IMR-90 (cell line): ENCODE results near the gene CERS1. TPM values are rescaled to one million over a fixed set of nuclear protein-coding genes. Genes with fewer than 3 reads are reported as not detected.

ENCODE experiments used
- ATAC-seq: fragments of 200-7000 bp; cut with Tn5 transposase; 2 replicates; pipeline ENCODE4 v1.9.1; 2020; ENCODE audit warnings: low read depth, mild to moderate bottlenecking, moderate library complexity
- BruUV-seq: library from RNA; stranded (reverse); fragments of 400-500 nt; replicated peaks from 2 replicates; lab custom pipeline; 2021; lab: Mats Ljungman, UMichigan
- CTCF ChIA-PET: fragments of 300-600 bp; formaldehyde crosslinking; extraction: SDS; loops from one replicate; lab custom pipeline; 2021; ENCODE audit warnings: antibody characterized with exemption; lab: Yijun Ruan, JAX
- POLR2A ChIA-PET: fragments of 300-600 bp; sonication (Branson Sonifier 250); formaldehyde crosslinking; loops from one replicate; lab custom pipeline; 2022; ENCODE audit warnings: antibody characterized with exemption; ENCODE audit not compliant: unreplicated experiment; lab: Charles Lee
- DNase-seq: peaks from one replicate; pipeline ENCODE4 v3.0.0; 2013
- H2AFZ ChIP-seq: replicated peaks from 2 replicates; pipeline ENCODE3; 2013; ENCODE audit warnings: low read length, mild to moderate bottlenecking; ENCODE audit not compliant: poor library complexity
- H2AK5ac ChIP-seq: 2 replicates; pipeline ENCODE4 v1.6.1; 2013; ENCODE audit warnings: low read depth, low read length, inconsistent platforms
- H2AK9ac ChIP-seq: replicated peaks from 2 replicates; pipeline ENCODE3; 2013; ENCODE audit warnings: mild to moderate bottlenecking, low read depth, low read length, moderate library complexity; ENCODE audit not compliant: poor library complexity
- H2BK120ac ChIP-seq: 2 replicates; pipeline ENCODE4 v1.6.1; 2013; ENCODE audit warnings: low read depth, low read length, inconsistent platforms
- H2BK15ac ChIP-seq: 3 replicates; pipeline ENCODE4 v1.6.1; 2013; ENCODE audit warnings: low read depth, low read length, inconsistent platforms
- H2BK20ac ChIP-seq: 2 replicates; pipeline ENCODE4 v1.6.1; 2013; ENCODE audit warnings: low read depth, mild to moderate bottlenecking, inconsistent platforms, low read length, moderate library complexity
- H2BK5ac ChIP-seq: 2 replicates; pipeline ENCODE4 v1.6.1; 2013; ENCODE audit warnings: mild to moderate bottlenecking, low read depth, low read length, inconsistent platforms; ENCODE audit not compliant: poor library complexity, severe bottlenecking
- H3K14ac ChIP-seq: replicated peaks from 2 replicates; pipeline ENCODE4 v1.6.1; 2013; ENCODE audit warnings: low read depth, low read length, inconsistent platforms
- H3K18ac ChIP-seq: 2 replicates; pipeline ENCODE4 v1.6.1; 2013; ENCODE audit warnings: low read depth, low read length, control low read depth
- H3K23ac ChIP-seq: 2 replicates; pipeline ENCODE4 v1.6.1; 2013; ENCODE audit warnings: low read depth, low read length, inconsistent platforms
- H3K27ac ChIP-seq: 2 replicates; pipeline ENCODE4 v1.5.1; 2013; ENCODE audit warnings: mild to moderate bottlenecking, control low read depth, low read length; ENCODE audit not compliant: insufficient read depth
- H3K27me3 ChIP-seq: 2 replicates; pipeline ENCODE4 v1.6.1; 2013; ENCODE audit warnings: low read length; ENCODE audit not compliant: control insufficient read depth, insufficient read depth
- H3K36me3 ChIP-seq: 2 replicates; pipeline ENCODE4 v1.6.1; 2013; ENCODE audit warnings: low read length, mixed read lengths; ENCODE audit not compliant: control insufficient read depth, insufficient read depth
- H3K4ac ChIP-seq: 2 replicates; pipeline ENCODE4 v1.6.1; 2013; ENCODE audit warnings: low read depth, low read length, inconsistent platforms
- H3K4me1 ChIP-seq: 2 replicates; pipeline ENCODE4 v1.6.1; 2013; ENCODE audit warnings: low read length, mixed read lengths; ENCODE audit not compliant: control insufficient read depth, insufficient read depth
- H3K4me2 ChIP-seq: 2 replicates; pipeline ENCODE4 v1.6.1; 2013; ENCODE audit warnings: low read depth, mild to moderate bottlenecking, control low read depth, low read length, moderate library complexity
- H3K4me3 ChIP-seq: 2 replicates; pipeline ENCODE4 v1.5.1; 2013; ENCODE audit warnings: low read depth, mild to moderate bottlenecking, control low read depth, low read length, moderate library complexity; ENCODE audit not compliant: insufficient read depth
- H3K56ac ChIP-seq: 2 replicates; pipeline ENCODE4 v1.6.1; 2013; ENCODE audit warnings: low read length, inconsistent platforms; ENCODE audit not compliant: insufficient read depth; ENCODE audit errors: extremely low read depth
- H3K79me1 ChIP-seq, 2 experiments: 2 replicates each; pipeline ENCODE4 v1.6.1; 2013; ENCODE audit warnings: low read length in 2 of 2, inconsistent platforms in 1 of 2, low read depth in 1 of 2
- H3K9ac ChIP-seq: 2 replicates; pipeline ENCODE4 v1.6.1; 2013; ENCODE audit warnings: low read depth, low read length, control low read depth
- H3K9me1 ChIP-seq: 2 replicates; pipeline ENCODE4 v1.6.1; 2013; ENCODE audit warnings: low read length, inconsistent platforms; ENCODE audit not compliant: insufficient read depth
- H3K9me3 ChIP-seq: 2 replicates; pipeline ENCODE4 v1.6.1; 2013; ENCODE audit warnings: low read length; ENCODE audit not compliant: control insufficient read depth, insufficient read depth
- H4K20me1 ChIP-seq: 2 replicates; pipeline ENCODE4 v1.6.1; 2013; ENCODE audit warnings: low read length, inconsistent platforms; ENCODE audit not compliant: insufficient read depth
- H4K5ac ChIP-seq: 2 replicates; pipeline ENCODE4 v1.6.1; 2013; ENCODE audit warnings: mild to moderate bottlenecking, low read depth, low read length, control low read depth
- H4K8ac ChIP-seq, 2 experiments: 2 replicates each; pipeline ENCODE4 v1.6.1; 2013; ENCODE audit warnings: low read depth in 2 of 2, low read length in 2 of 2, control low read depth in 1 of 2, inconsistent platforms in 1 of 2
- H4K91ac ChIP-seq: 2 replicates; pipeline ENCODE4 v1.6.1; 2013; ENCODE audit warnings: low read depth, low read length, inconsistent platforms; ENCODE audit not compliant: insufficient read depth
- BHLHE40 ChIP-seq: fragments of 150-350 bp; IDR thresholded peaks from 2 replicates; pipeline ENCODE4 v1.6.1; 2016; ENCODE audit warnings: mild to moderate bottlenecking, low read depth, low read length
- CEBPB ChIP-seq: IDR thresholded peaks from 2 replicates; pipeline ENCODE4 v1.6.1; 2012; ENCODE audit warnings: low read depth, low read length, improper control_type of control experiment
- CHD1 ChIP-seq: IDR thresholded peaks from 2 replicates; pipeline ENCODE4 v1.6.1; 2012; ENCODE audit warnings: low read depth, low read length, improper control_type of control experiment
- CTCF ChIP-seq: conservative IDR thresholded peaks from 2 replicates; pipeline ENCODE4 v1.5.1; 2012; ENCODE audit warnings: mild to moderate bottlenecking, low read depth, low read length, improper control_type of control experiment
- ELK1 ChIP-seq: fragments of 150-350 bp; IDR thresholded peaks from 2 replicates; pipeline ENCODE4 v1.6.1; 2016; ENCODE audit warnings: low read depth, mild to moderate bottlenecking, low read length, moderate library complexity, borderline replicate concordance
- FOS ChIP-seq: fragments of 150-350 bp; IDR thresholded peaks from 2 replicates; pipeline ENCODE4 v1.6.1; 2016; ENCODE audit warnings: low read depth, low read length
- MAFK ChIP-seq: IDR thresholded peaks from 2 replicates; pipeline ENCODE4 v1.6.1; 2012; ENCODE audit warnings: low read depth, low read length, improper control_type of control experiment
- MAZ ChIP-seq: IDR thresholded peaks from 2 replicates; pipeline ENCODE4 v1.6.1; 2012; ENCODE audit warnings: low read depth, mild to moderate bottlenecking, low read length, improper control_type of control experiment, moderate library complexity, borderline replicate concordance
- MXI1 ChIP-seq: IDR thresholded peaks from 2 replicates; pipeline ENCODE4 v1.6.1; 2012; ENCODE audit warnings: low read depth, mild to moderate bottlenecking, low read length, moderate library complexity, borderline replicate concordance
- NFE2L2 ChIP-seq: fragments of 150-350 bp; IDR thresholded peaks from 2 replicates; pipeline ENCODE4 v1.6.1; 2016; ENCODE audit warnings: low read depth, mild to moderate bottlenecking, low read length
- POLR2A ChIP-seq: IDR thresholded peaks from 2 replicates; pipeline ENCODE4 v1.6.1; 2012; ENCODE audit warnings: mild to moderate bottlenecking, low read depth, low read length
- RAD21 ChIP-seq: IDR thresholded peaks from 2 replicates; pipeline ENCODE4 v1.6.1; 2012; ENCODE audit warnings: low read length, improper control_type of control experiment
- RCOR1 ChIP-seq: IDR thresholded peaks from 2 replicates; pipeline ENCODE4 v1.6.1; 2012; ENCODE audit warnings: mild to moderate bottlenecking, low read length, improper control_type of control experiment; ENCODE audit not compliant: insufficient replicate concordance
- RFX5 ChIP-seq: IDR thresholded peaks from 2 replicates; pipeline ENCODE4 v1.8.0; 2012; ENCODE audit warnings: low read depth, mild to moderate bottlenecking, low read length, moderate library complexity
- SMC3 ChIP-seq: fragments of 150-350 bp; IDR thresholded peaks from 2 replicates; pipeline ENCODE4 v1.6.1; 2016; ENCODE audit warnings: low read depth, mild to moderate bottlenecking, antibody characterized with exemption, low read length, moderate library complexity
- USF2 ChIP-seq: fragments of 150-350 bp; IDR thresholded peaks from 2 replicates; pipeline ENCODE4 v1.6.1; 2017; ENCODE audit warnings: mild to moderate bottlenecking, antibody characterized with exemption, low read length, low read depth
- WGBS, 2 experiments: methylation state at CpG; one replicate each; pipeline versions ENCODE4 v1.1.5 to v1.1.7; 2013; ENCODE audit warnings: missing lambda C conversion rate in 2 of 2; ENCODE audit not compliant: insufficient read length in 1 of 2; ENCODE audit errors: extremely low coverage in 2 of 2; 5-methylcytosine and 5-hydroxymethylcytosine counted together
- dilution Hi-C: fragments of 300-500 bp; cut with HindIII; formaldehyde crosslinking; loops from one replicate; pipeline ENCODE4 v1.14.3; 2018; ENCODE audit warnings: low sequenced_read_pairs; ENCODE audit not compliant: unreplicated experiment
- in situ Hi-C: fragments of 300-500 bp; cut with MboI; formaldehyde crosslinking; loops from 3 replicates; pipeline ENCODE4 v1.14.3; 2019; ENCODE audit warnings: low sequenced_read_pairs, inconsistent platforms, mixed read lengths
- intact Hi-C: fragments of 100-400 bp; cut with micrococcal nuclease; formaldehyde crosslinking; loops from 2 replicates; pipeline ENCODE4 v1.10.0; 2022
- polyA plus RNA-seq, 3 experiments: library from polyadenylated mRNA; depleted of rRNA; stranded (reverse); fragments of >200 nt; gene quantifications; 2 replicates each; pipeline ENCODE4 v1.2.3, GENCODE V29; 2012; ENCODE audit warnings: low replicate concordance in 1 of 3
- total RNA-seq: library from RNA; depleted of rRNA; stranded (reverse); fragments of >200 nt; gene quantifications from 2 replicates; pipeline ENCODE4 v1.2.3, GENCODE V29; 2012

Gene CERS1
- total and polyA plus RNA-seq, 2 of the 4 experiments (the other 2 are of a cell fraction) = 0.90 to 4.3 TPM

GRCh38 chr19:18828786-18829185, 67.2 kb downstream of the CERS1 start:
- ATAC-seq (no peak), DNase-seq (no peak)
- Histone ChIP-seq H3K79me1 (peaks cover 0 to 15% of the 10 kb centered on the region in 2 experiments; a peak in 2 of 4 replicates), H3K4me2 (no peak overlapping the region), H4K5ac (no peak overlapping the region), H3K4me1 (peaks cover 4% of the 10 kb centered on the region), H3K36me3 (no peaks in the 10 kb centered on the region), H2AK5ac (no peak overlapping the region), H2BK120ac (no peak overlapping the region), H2AK9ac (no peak overlapping the region), H3K9ac (no peak overlapping the region), H3K14ac (no peak overlapping the region), H2BK15ac (no peak overlapping the region), H3K27ac (no peak overlapping the region), H3K27me3 (no peaks in the 10 kb centered on the region), H3K4me3 (no peak overlapping the region), H2AFZ (no peak overlapping the region), H4K20me1 (peaks cover 19% of the 10 kb centered on the region), H3K56ac (no peak overlapping the region), H2BK20ac (no peak overlapping the region), H4K91ac (no peak overlapping the region), H3K4ac (no peak overlapping the region), H3K9me3 (peaks cover 9% of the 10 kb centered on the region), H3K23ac (no peak overlapping the region), H4K8ac (no peak overlapping the region), H2BK5ac (no peak overlapping the region), H3K18ac (no peak overlapping the region), H3K9me1 (peaks cover 3% of the 10 kb centered on the region; the same call in 1 of the 2 replicates)
- intact Hi-C loops (no loop called here), dilution Hi-C loops (no loop called here), in situ Hi-C loops (no loop called here)
- 75% methylated on average over 2 of the region's 6 CpGs; no CpG with 5 or more reads in 1 of the 2 experiments for WGBS, 2 experiments
- CTCF ChIA-PET = no interaction called here
- TF ChIP-seq NFE2L2 (no peak), SMC3 (no peak), MXI1 (no peak), RCOR1 (no peak), CTCF (no peak), RAD21 (no peak), RFX5 (no peak), ELK1 (no peak), MAZ (no peak), MAFK (no peak), POLR2A (no peak), CEBPB (no peak), USF2 (no peak), FOS (no peak), BHLHE40 (no peak), CHD1 (no peak)
- BruUV-seq = no TSS peak
- POLR2A ChIA-PET = no interaction called here
